DOHH2 (cell line): Measurements from ENCODE around the gene CCDC170.
"Not testable (repeated sequence)": the region's sequence is repeated elsewhere in the genome, so short reads cannot be mapped to it uniquely, and the experiment has no call there.

Experiments
- EZH2phosphoT487 ChIP-seq: fragments of 200-600 bp; sonication (generic); IDR thresholded peaks from 2 replicates; pipeline ENCODE4 v1.6.1; 2017; ENCODE audit warnings: borderline replicate concordance, mild to moderate bottlenecking, antibody characterized with exemption, low read length, moderate library complexity, mixed read lengths
- TF ChIP-seq, protein P1 (sequence below): fragments of 200-600 bp; sonication (generic); IDR thresholded peaks from one replicate; pipeline ENCODE4 v1.5.1; 2014; ENCODE audit warnings: antibody characterized with exemption, mild to moderate bottlenecking, low read depth, low read length; ENCODE audit not compliant: poor library complexity, severe bottlenecking

DNA sequence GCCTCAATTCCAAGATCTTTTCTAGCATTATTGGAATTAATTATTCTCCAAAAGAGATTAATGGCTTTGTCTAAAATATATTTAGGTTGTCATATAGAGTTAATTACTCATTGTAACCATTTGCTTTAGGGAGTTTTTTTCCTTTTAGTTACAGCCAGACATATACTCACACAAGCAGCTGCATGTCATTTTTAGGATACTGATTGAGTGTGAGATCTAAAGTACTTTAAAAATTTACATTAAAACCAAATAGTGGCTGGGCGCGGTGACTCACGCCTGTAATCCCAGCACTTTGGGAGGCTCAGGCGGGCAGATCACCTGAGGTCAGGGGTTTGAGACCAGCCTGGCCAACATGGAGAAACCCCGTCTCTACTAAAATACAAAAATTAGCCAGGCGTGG is 51.1 kb downstream of the CCDC170 start:
- TF ChIP-seq, protein P1, sequence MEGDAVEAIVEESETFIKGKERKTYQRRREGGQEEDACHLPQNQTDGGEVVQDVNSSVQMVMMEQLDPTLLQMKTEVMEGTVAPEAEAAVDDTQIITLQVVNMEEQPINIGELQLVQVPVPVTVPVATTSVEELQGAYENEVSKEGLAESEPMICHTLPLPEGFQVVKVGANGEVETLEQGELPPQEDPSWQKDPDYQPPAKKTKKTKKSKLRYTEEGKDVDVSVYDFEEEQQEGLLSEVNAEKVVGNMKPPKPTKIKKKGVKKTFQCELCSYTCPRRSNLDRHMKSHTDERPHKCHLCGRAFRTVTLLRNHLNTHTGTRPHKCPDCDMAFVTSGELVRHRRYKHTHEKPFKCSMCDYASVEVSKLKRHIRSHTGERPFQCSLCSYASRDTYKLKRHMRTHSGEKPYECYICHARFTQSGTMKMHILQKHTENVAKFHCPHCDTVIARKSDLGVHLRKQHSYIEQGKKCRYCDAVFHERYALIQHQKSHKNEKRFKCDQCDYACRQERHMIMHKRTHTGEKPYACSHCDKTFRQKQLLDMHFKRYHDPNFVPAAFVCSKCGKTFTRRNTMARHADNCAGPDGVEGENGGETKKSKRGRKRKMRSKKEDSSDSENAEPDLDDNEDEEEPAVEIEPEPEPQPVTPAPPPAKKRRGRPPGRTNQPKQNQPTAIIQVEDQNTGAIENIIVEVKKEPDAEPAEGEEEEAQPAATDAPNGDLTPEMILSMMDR = not testable (repeated sequence)
- not testable (repeated sequence) for TF ChIP-seq EZH2phosphoT487
